DND-41 (cell line): ENCODE data around the gene PLXNA4.

Experiments
- ATAC-seq: fragments of 200-7000 bp; cut with Tn5 transposase; 3 replicates; pipeline ENCODE4 v1.9.1; 2021; ENCODE audit warnings: low read depth; ENCODE audit not compliant: insufficient read depth
- DNase-seq: peaks from one replicate; pipeline ENCODE4 v3.0.0-alpha.2; 2020
- H2AFZ ChIP-seq: 2 replicates; pipeline ENCODE4 v1.6.0; 2012; ENCODE audit warnings: low read depth, low read length
- H3K27ac ChIP-seq: 2 replicates; pipeline ENCODE4 v1.5.1; 2012; ENCODE audit warnings: low read length, inconsistent platforms
- H3K27me3 ChIP-seq: fragments of 200-600 bp; sonication (generic); 2 replicates; pipeline ENCODE4 v1.6.0; 2012; ENCODE audit warnings: low read length, mild to moderate bottlenecking, inconsistent platforms; ENCODE audit not compliant: insufficient read depth, poor library complexity
- H3K36me3 ChIP-seq: 2 replicates; pipeline ENCODE4 v1.5.1; 2012; ENCODE audit warnings: low read length, inconsistent platforms; ENCODE audit not compliant: insufficient read depth
- H3K4me1 ChIP-seq: 2 replicates; pipeline ENCODE4 v1.5.1; 2012; ENCODE audit warnings: mild to moderate bottlenecking, low read length; ENCODE audit not compliant: insufficient read depth
- H3K4me2 ChIP-seq: 2 replicates; pipeline ENCODE4 v1.6.0; 2012; ENCODE audit warnings: mild to moderate bottlenecking, moderate library complexity, low read length, inconsistent platforms; ENCODE audit not compliant: insufficient read depth
- H3K4me3 ChIP-seq, 2 experiments: fragments of 200-600 bp in 1 of 2; shearing (Covaris generic) in 1 of 2; 2 replicates each; pipeline ENCODE4 v1.5.1; 2012 to 2016; ENCODE audit warnings: inconsistent platforms in 2 of 2, low read length in 2 of 2, mild to moderate bottlenecking in 2 of 2, low read depth in 1 of 2, moderate library complexity in 1 of 2
- H3K79me2 ChIP-seq: 2 replicates; pipeline ENCODE4 v1.6.0; 2012; ENCODE audit warnings: low read length, inconsistent platforms; ENCODE audit not compliant: insufficient read depth
- H3K9ac ChIP-seq: 2 replicates; pipeline ENCODE4 v1.6.0; 2012; ENCODE audit warnings: low read depth, mild to moderate bottlenecking, inconsistent platforms, low read length, moderate library complexity
- H3K9me3 ChIP-seq: 2 replicates; pipeline ENCODE4 v1.5.1; 2012; ENCODE audit warnings: low read length, moderate library complexity, mild to moderate bottlenecking, inconsistent platforms; ENCODE audit not compliant: insufficient read depth, severe bottlenecking
- H4K20me1 ChIP-seq: 2 replicates; pipeline ENCODE4 v1.6.0; 2012; ENCODE audit warnings: low read length; ENCODE audit not compliant: insufficient read depth
- CTCF ChIP-seq: IDR thresholded peaks from 2 replicates; pipeline ENCODE4 v1.5.1; 2012; ENCODE audit warnings: borderline replicate concordance, low read length, moderate library complexity, mild to moderate bottlenecking; ENCODE audit not compliant: poor library complexity, severe bottlenecking; ENCODE audit errors: extremely low read depth
- EZH2 ChIP-seq: IDR thresholded peaks from 3 replicates; pipeline ENCODE4 v1.6.1; 2012; ENCODE audit warnings: borderline replicate concordance, low read depth, mild to moderate bottlenecking, moderate library complexity, low read length, inconsistent platforms; ENCODE audit not compliant: severe bottlenecking

Gene PLXNA4

GRCh38 chr7:132116369-132116768 lies 459.9 kb downstream of the PLXNA4 start:
- Histone ChIP-seq H3K9ac (no peak overlapping the region), H2AFZ (no peak overlapping the region), H3K9me3 (no peaks in the 10 kb centered on the region), H3K4me2 (no peak overlapping the region), H3K79me2 (no peaks in the 10 kb centered on the region), H3K36me3 (no peaks in the 10 kb centered on the region), H3K27me3 (peaks cover 3% of the 10 kb centered on the region), H3K4me1 (no peaks in the 10 kb centered on the region), H4K20me1 (no peaks in the 10 kb centered on the region; the same call in 1 of the 2 replicates), H3K4me3 (no peak overlapping the region), H3K27ac (no peak overlapping the region)
- DNase-seq: no peak
- TF ChIP-seq EZH2 (no peak), CTCF (no peak)
- no peak for ATAC-seq

GRCh38 chr7:132115758-132116157 lies 460.5 kb downstream of the PLXNA4 start:
- H4K20me1 ChIP-seq: no peaks in the 10 kb centered on the region; the same call in 1 of the 2 replicates
- no peaks in the 10 kb centered on the region for H3K9me3 ChIP-seq
- no peak overlapping the region for H2AFZ ChIP-seq
- TF ChIP-seq EZH2 (no peak), CTCF (no peak)
- ATAC-seq (no peak), DNase-seq (no peak)
- no peak overlapping the region for H3K4me3 ChIP-seq
- peaks cover 3% of the 10 kb centered on the region for H3K27me3 ChIP-seq
- H3K9ac ChIP-seq: no peak overlapping the region
- no peaks in the 10 kb centered on the region for H3K4me1 ChIP-seq
- no peak overlapping the region for H3K4me2 ChIP-seq
- H3K79me2 ChIP-seq: no peaks in the 10 kb centered on the region
- no peak overlapping the region for H3K27ac ChIP-seq
- no peaks in the 10 kb centered on the region for H3K36me3 ChIP-seq

- peaks cover 3% of the 10 kb centered on the region for H3K27me3 ChIP-seq
- H3K4me3 ChIP-seq: no peak overlapping the region
- ATAC-seq: no peak
- no peaks in the 10 kb centered on the region for H3K36me3 ChIP-seq
- H4K20me1 ChIP-seq: no peaks in the 10 kb centered on the region; the same call in 1 of the 2 replicates
- H3K9me3 ChIP-seq: no peaks in the 10 kb centered on the region
- no peak for TF ChIP-seq CTCF
- no peak for TF ChIP-seq EZH2
- H3K27ac ChIP-seq: no peak overlapping the region
- DNase-seq: no peak
- H3K9ac ChIP-seq: no peak overlapping the region
- H3K4me2 ChIP-seq: no peak overlapping the region
- no peak overlapping the region for H2AFZ ChIP-seq
- no peaks in the 10 kb centered on the region for H3K4me1 ChIP-seq
- H3K79me2 ChIP-seq: no peaks in the 10 kb centered on the region
Observed at GRCh38 chr7:132115028-132115427, 461.2 kb downstream of the PLXNA4 start.

GRCh38 chr7:132114411-132114810 lies 461.9 kb downstream of the PLXNA4 start:
- H3K4me2 ChIP-seq: no peak overlapping the region
- no peak overlapping the region for H2AFZ ChIP-seq
- DNase-seq (no peak), ATAC-seq (no peak)
- TF ChIP-seq CTCF: no peak
- no peak for TF ChIP-seq EZH2
- no peaks in the 10 kb centered on the region for H3K9me3 ChIP-seq
- H3K36me3 ChIP-seq: no peaks in the 10 kb centered on the region
- H3K79me2 ChIP-seq: no peaks in the 10 kb centered on the region
- H4K20me1 ChIP-seq: no peaks in the 10 kb centered on the region; the same call in 1 of the 2 replicates
- H3K27me3 ChIP-seq: peaks cover 3% of the 10 kb centered on the region
- no peak overlapping the region for H3K27ac ChIP-seq
- H3K4me1 ChIP-seq: no peaks in the 10 kb centered on the region
- no peak overlapping the region for H3K9ac ChIP-seq
- no peak overlapping the region for H3K4me3 ChIP-seq
